Non-pigmented ciliary epithelial cell (primary cell): ENCODE measurements around the gene APEX2.
"Not testable (repeated sequence)": the region's sequence is repeated elsewhere in the genome, so short reads cannot be mapped to it uniquely, and the experiment has no call there.

Experiments used
- DNase-seq: peaks from one replicate; pipeline ENCODE4 v3.0.0-alpha.2; 2010; ENCODE audit warnings: low read depth

APEX2 gene

DNA sequence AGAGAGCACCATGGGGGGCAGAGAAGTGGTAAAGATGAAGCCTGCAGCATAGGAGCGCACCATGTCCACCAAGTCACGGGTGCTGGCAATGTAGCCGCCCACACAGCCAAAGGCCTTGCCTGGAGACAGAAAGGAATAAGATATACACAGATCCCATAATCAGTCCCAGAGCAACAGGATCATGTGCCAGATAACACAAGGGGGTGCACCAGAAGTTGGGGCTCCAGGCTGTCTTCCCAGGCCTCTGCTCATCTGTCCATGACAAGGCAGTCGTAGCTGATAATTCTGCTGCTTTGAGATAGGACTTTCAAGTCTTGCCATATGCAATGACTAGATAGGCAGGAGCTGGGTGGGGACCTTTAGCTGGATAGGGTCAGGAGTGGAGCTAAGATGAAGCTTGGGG lies 14.7 kb downstream of the APEX2 start:
- DNase-seq: no peak

DNA sequence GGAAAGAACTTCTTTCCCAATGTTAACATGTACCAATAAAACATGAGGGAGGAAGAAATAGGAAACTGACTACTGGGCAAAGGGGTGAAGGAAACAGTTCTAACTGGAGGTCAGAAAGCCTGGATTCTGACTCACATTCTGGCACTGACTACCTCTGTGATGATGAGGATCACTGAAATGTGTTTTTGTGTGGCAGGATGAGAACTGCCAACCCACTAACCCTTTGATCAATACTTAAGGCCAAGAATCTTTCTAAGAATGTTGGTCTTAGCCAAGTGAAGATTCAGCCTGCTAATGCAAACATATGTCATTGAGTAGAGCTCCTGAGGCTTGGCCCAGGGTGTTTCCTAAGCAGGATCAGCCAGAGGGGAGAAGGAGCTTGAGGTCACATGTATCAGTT lies 26.0 kb downstream of the APEX2 start:
- no peak for DNase-seq

DNA sequence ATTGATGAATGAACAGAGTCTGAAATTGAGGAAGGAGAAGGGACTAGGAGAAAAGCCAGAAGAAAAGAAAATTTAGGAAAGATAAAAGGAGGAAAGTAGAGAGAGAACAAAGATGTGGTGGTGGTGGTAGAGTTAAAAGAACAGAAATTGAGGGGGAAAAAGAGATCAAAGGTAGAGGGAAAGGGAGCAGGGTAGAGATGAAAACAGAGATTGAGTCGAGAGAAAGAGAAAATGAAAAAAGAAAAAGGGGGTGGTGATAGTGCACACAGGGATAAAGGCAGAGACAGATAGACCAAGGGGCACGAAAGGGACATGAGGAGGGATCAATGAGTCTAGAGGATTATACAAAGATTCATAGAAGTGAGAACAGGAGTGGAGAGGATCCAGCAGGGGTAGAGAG lies 26.7 kb downstream of the APEX2 start:
- DNase-seq: no peak

DNA sequence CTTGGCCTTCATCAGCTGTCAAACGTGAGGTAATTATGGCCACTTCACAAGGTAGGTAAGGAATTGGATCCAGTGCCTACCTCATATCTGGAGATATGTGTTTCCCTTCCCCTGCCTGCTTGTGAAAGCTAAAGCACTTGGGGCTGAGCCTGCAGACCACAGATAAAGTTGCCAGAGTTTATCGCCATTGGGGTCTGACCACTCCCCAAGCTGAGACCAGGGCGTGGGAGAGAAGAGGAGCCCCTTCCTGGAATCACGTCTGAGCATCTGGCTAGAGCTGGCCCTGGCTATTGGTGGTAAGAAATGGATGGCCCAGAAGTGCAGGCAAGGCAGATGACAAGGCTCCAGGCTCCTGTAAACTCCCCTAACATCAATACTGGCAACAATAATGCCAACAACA lies 27.9 kb downstream of the APEX2 start:
- DNase-seq: no peak

DNA sequence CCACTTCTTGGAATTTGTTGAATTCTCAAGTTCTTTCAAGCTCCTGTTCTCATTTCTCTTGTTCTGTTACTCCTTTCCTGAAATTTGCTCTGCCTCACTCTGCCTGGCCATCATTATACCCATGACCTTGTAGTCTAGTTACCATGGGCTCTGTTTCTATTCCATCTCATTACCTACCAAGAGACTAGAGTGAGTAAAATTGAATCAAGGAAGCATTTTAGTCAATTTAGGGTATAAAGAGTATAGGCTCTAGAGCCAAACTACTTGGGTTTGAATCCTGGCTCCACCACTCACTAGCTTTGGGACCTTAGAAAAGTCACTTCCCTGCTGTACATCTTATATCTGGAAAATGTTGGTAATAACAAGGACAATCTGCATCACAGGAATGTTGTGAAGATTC lies 28.4 kb downstream of the APEX2 start:
- no peak for DNase-seq

DNA sequence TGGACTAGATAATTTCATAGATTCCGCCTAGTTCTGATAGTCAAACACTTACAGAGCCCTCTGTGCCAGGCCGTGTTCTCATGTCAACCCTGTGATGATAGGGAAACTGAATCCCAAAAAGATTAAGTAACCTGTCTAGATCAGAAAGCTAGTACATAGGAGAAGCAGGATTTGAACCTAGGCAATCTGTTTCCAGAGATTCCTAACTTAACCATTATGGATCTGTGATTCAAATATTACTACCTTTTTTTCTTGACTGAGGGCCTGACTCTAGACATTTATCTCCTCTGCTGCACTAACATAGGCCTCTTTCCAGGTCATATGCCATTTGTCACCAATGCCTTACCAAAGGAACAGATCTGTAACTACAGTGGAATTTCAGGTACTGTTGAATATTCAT lies 29.1 kb downstream of the APEX2 start:
- no peak for DNase-seq

DNA sequence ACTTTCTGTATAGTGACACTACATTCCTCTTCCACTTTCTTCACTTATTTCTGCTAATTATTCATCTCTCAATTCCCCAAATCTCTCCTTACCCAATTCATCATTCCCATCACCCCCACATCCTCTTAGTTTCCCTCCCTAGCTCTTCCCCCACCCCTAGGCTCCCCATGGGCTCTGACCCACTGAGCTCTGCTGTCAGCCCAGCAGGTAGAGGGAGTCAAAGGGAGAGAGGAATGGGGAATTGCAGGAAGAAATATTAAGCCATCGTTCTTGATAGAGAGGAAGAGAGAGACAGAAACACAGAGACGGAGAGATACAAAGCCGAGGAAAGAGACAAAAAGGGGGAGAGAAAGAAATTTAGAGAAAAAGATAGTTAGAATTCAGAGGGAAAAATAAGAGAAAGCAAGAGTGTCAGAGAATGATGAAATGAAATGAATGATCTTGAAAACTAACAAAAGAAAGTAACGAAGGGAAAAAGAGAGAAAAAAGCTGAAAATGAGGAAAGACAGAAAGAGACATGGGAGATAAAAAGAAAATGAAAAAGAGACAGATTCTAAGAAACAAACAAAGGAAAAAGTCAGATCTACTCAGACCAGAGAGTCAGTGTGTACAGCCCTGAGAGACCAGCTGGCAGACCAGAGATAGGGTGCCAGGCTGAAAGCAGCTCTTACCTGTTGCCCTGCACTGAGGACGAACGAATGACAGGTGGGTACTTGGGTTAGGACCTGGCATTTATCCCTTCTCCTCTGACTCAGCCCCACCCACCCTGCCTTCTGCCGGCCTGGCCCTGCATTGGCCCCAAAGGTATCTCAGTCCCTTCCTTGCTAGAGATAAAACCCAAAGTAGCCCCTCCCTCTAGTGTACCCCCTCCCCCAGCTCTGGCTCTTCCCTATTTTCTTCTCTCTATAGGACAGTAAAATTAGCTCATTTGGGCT lies 30.4 kb downstream of the APEX2 start, which contains the start of gene ALAS2:
TSS of gene ALAS2 (minus strand) at position 707 of the 935 bp plus-strand sequence. CDS start 4,977 bp downstream, outside the sequence.
- DNase-seq: no peak

DNA sequence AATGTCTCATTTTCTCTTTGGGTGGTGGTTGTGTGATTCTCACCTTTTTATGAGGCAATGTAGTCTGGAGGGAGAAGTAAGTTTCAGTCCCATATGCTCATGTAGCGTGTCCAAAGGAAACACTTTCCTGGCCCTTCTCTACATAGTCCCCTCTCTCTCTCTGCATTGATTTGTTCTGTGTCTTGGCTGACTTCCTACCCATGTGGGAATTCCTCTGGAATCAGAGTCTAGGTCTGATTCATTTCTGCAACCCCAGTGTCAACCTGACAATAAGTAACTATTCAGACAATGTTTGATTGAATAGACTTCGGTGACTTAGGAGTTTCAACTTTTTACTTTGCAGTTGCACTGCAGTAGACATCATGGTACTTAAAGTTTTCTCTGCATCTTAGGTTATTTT lies 33.3 kb downstream of the APEX2 start:
- no peak for DNase-seq

DNA sequence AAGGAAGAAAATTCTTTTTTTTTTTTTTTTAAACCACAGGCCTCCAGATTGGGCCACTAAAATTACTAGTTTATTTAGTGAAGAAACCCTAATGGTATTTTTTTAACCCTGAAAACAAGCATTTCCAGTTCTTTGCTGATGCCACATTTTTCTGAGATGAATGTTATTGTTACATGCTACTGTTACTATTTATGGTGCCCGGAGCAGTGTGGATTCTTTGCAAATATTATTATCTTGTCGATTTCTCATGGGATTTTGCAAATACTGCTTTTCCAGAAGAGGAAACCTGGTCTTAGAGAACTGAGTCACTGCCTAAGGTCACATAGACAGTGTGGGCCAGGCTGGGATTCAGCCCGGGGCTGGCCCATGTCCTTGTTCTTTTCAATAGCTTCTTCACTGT lies 39.3 kb downstream of the APEX2 start:
- DNase-seq: no peak

DNA sequence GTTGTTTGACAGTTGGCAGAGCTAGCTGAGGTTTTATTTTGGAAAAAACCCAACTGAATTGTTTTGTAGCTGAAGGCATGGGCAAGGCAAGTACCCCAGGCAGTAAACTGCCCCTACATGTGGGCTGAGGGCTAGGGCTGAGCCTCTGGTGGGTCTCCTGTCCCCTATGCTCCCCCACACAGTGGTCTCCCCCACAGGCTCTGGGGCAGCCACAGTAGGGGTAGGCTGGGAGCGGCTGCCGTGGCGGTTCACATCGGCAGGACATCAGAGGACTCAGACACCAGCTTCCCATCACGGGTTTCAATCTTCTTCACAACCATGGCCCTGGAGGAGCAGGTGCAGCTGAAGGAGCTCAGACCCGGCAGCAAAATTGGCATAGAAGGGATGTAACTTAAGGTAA lies 41.4 kb downstream of the APEX2 start:
- no peak for DNase-seq

DNA sequence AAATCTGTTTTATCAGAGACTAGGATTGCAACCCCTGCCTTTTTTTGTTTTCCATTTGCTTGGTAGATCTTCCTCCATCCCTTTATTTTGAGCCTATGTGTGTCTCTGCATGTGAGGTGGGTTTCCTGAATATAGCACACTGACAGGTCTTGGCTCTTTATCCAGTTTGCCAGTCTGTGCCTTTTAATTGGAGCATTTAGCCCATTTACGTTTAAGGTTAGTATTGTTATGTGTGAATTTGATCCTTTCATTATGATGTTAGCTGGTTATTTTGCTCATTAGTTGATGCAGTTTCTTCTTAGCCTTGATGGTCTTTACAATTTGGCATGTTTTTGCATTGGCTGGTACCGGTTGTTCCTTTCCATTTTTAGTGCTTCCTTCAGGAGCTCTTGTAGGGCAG lies 50.4 kb downstream of the APEX2 start:
- not testable (repeated sequence) for DNase-seq

DNA sequence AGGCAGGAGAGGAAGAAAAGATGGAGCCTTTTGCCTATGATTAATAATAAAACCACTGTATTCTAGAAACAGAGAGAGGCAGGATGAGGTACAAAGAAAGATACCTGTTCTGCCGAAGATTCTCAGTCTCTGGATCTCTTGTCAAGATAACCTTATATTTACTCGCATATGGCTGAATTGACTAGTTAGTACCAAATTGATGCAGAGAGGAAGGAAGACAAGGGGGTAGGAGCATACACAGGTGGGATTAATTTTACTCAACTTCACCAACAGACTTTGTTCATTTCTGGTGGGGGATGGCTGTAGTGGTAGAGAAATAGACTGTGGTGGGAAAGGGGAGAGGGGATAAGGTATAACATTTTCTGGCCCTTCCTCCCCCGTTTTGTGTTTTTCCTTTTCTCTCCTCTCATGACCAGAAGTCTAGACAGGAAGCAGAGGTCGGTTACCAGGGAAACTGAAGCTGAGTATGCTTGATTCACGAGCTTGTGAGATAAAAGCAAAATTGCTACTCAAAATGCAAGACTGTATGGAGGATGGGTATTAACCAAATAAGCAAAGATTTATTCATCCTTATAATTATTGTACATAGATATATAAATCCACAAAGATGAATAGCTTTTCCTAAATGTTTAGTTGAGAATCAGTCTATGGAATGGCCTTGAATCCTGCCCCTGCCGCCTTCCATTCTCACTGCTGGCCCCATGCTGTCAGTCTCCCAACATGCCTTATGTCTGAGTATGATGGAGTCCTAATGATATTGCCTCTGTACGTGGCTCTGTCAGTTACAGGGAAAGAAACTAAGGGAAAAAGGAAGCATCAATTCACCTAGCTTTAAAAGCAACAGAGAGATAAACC lies 56.9 kb downstream of the APEX2 start:
- no peak for DNase-seq

DNA sequence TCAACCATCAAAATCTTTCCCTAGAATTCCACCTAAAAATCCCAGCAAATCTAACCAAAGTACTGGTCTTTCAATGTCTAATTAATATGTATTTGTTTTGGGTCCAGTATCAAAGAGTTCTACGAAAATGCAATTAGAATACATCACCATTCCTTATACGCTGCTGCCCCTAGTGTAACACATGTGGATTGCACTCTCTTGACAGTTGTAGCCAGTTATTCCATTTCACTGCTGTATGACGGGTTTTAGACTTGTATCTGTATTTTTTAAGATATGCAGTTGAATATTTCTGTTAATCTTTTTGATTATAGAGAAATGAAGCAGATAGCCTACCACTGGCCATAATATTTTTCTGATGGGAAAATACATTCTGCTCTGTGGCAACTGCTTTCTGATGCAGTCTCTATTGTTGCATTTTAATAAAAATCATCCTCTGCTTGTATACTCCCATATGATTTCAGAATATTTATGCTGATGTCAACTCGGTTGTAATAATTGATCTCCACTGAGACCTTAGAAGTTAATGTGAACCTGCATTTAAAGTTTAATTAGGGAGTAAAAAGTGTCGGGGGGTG lies 57.6 kb downstream of the APEX2 start:
- no peak for DNase-seq
